K562 (cell line): ENCODE data around the gene USP10. TPM values are rescaled to one million over a fixed set of nuclear protein-coding genes. Genes with fewer than 3 reads are reported as not detected.
A peak's percentile ranks its signal among the peaks of the same experiment; 100 is the strongest.

Source experiments
- ATAC-seq: fragments of 200-7000 bp; cut with Tn5 transposase; 3 replicates; pipeline ENCODE4 v1.9.1; 2020; ENCODE audit warnings: moderate library complexity
- BruUV-seq: library from RNA; stranded (reverse); fragments of 400-500 nt; replicated peaks from 2 replicates; lab custom pipeline; 2021; lab: Mats Ljungman, UMichigan
- CTCF ChIA-PET: fragments of 300-600 bp; formaldehyde crosslinking; extraction: SDS; loops from one replicate; lab custom pipeline; 2021; ENCODE audit warnings: low intra/inter-chr PET ratio; lab: Yijun Ruan, JAX
- POLR2A ChIA-PET: fragments of 300-600, 350-650 bp; sonication (Branson Sonifier 250); formaldehyde crosslinking; extraction: SDS; loops from one replicate; lab custom pipeline; 2021; ENCODE audit warnings: antibody characterized with exemption, inconsistent platforms; lab: Yijun Ruan, JAX
- DNase-seq, 4 experiments: peaks; one replicate each; pipeline versions ENCODE4 v3.0.0 to v3.0.0-alpha.2; 2011 to 2018; ENCODE audit warnings: low spot score in 3 of 4, mixed read lengths in 3 of 4; ENCODE audit errors: extremely low read depth in 1 of 4
- FAIRE-seq: peaks from 2 replicates; lab custom pipeline; 2011; peaks lifted over from hg19 to GRCh38; lab: Jason Lieb, UNC
- H2AFZ ChIP-seq: 2 replicates; pipeline ENCODE4 v1.6.0; 2011; ENCODE audit warnings: low read depth, low read length, control low read depth, inconsistent platforms
- H3K27ac ChIP-seq: fragments of 200-600 bp; 3 replicates; pipeline ENCODE4 v1.8.0; 2011; ENCODE audit warnings: low read depth, mild to moderate bottlenecking, control low read depth, inconsistent platforms, low read length, moderate library complexity, mixed read lengths; ENCODE audit errors: extremely low read depth
- H3K27me3 ChIP-seq, 2 experiments: fragments of 300-600 bp in 1 of 2; 2 replicates in 1 of 2; 3 replicates in 1 of 2; pipeline versions ENCODE4 v1.6.0 to v1.8.0; 2011; ENCODE audit warnings: inconsistent platforms in 2 of 2, low read length in 2 of 2, mild to moderate bottlenecking in 1 of 2, mixed read lengths in 1 of 2, moderate library complexity in 1 of 2; ENCODE audit not compliant: control insufficient read depth in 2 of 2, insufficient read depth in 2 of 2
- H3K36me3 ChIP-seq: fragments of 300-600 bp; 3 replicates; pipeline ENCODE4 v1.8.0; 2011; ENCODE audit warnings: mild to moderate bottlenecking, low read length, inconsistent platforms; ENCODE audit not compliant: control insufficient read depth, insufficient read depth
- H3K4me1 ChIP-seq, 2 experiments: fragments of 200-600 bp in 1 of 2; replicated peaks in 1 of 2; 2 replicates in 1 of 2; 3 replicates in 1 of 2; pipeline versions ENCODE4 v1.5.1 to v1.8.0; 2011; ENCODE audit warnings: inconsistent platforms in 2 of 2, low read length in 2 of 2, mild to moderate bottlenecking in 1 of 2, mixed read lengths in 1 of 2, moderate library complexity in 1 of 2; ENCODE audit not compliant: control insufficient read depth in 2 of 2, insufficient read depth in 2 of 2
- H3K4me2 ChIP-seq: 2 replicates; pipeline ENCODE4 v1.6.1; 2011; ENCODE audit warnings: low read length, control low read depth, inconsistent platforms, mixed read lengths; ENCODE audit not compliant: insufficient read depth
- H3K4me3 ChIP-seq: fragments of 200-600 bp; sonication (generic), shearing (Covaris generic); 2 replicates; pipeline ENCODE4 v1.5.1; 2016; ENCODE audit warnings: control low read depth, inconsistent platforms
- H3K79me2 ChIP-seq: fragments of 200-600 bp; 3 replicates; pipeline ENCODE4 v1.8.0; 2011; ENCODE audit warnings: low read length, inconsistent platforms; ENCODE audit not compliant: control insufficient read depth, insufficient read depth
- H3K9ac ChIP-seq, 2 experiments: 2 replicates each; pipeline versions ENCODE4 v1.6.0 to v1.6.1; 2011; ENCODE audit warnings: low read depth in 2 of 2, low read length in 2 of 2, control low read depth in 1 of 2, inconsistent platforms in 1 of 2, mild to moderate bottlenecking in 1 of 2, mixed read lengths in 1 of 2; ENCODE audit not compliant: insufficient read depth in 1 of 2
- H3K9me1 ChIP-seq: one replicate; pipeline ENCODE4 v1.6.0; 2011; ENCODE audit warnings: inconsistent platforms, mild to moderate bottlenecking, low read length, moderate library complexity; ENCODE audit not compliant: control insufficient read depth, insufficient read depth
- H3K9me3 ChIP-seq: replicated peaks from 2 replicates; pipeline ENCODE4 v1.5.1; 2011; ENCODE audit warnings: low read depth, low read length, inconsistent platforms; ENCODE audit not compliant: control insufficient read depth, insufficient read depth
- H4K20me1 ChIP-seq: replicated peaks from 2 replicates; pipeline ENCODE4 v1.6.1; 2011; ENCODE audit warnings: low read length, inconsistent platforms, mixed read lengths; ENCODE audit not compliant: control insufficient read depth, insufficient read depth
- ADNP ChIP-seq: fragments of 200-800 bp; sonication (Bioruptor generic); IDR thresholded peaks from 2 replicates; pipeline ENCODE4 v1.6.1; 2016; ENCODE audit warnings: missing genetic modification characterization, missing compliant biosample characterization
- BCOR ChIP-seq: fragments of 450-650 bp; IDR thresholded peaks from 2 replicates; pipeline ENCODE4 v1.6.1; 2016
- BRCA1 ChIP-seq, 2 experiments: fragments of 450-650 bp in 1 of 2; sonication (generic) in 1 of 2; formaldehyde crosslinking in 1 of 2; IDR thresholded peaks; 2 replicates each; pipeline versions ENCODE4 v1.5.0 to v1.6.1; 2017 to 2020; ENCODE audit warnings: mild to moderate bottlenecking in 1 of 2, missing genetic modification reagents in 1 of 2
- CBX3 ChIP-seq, 2 experiments: IDR thresholded peaks; 1 replicate in 1 of 2; 2 replicates in 1 of 2; pipeline ENCODE4 v1.6.1; 2012; ENCODE audit warnings: inconsistent platforms in 2 of 2, low read length in 2 of 2, borderline replicate concordance in 1 of 2, control low read depth in 1 of 2
- FOXA1 ChIP-seq: fragments of 450-650 bp; IDR thresholded peaks from 2 replicates; pipeline ENCODE4 v1.6.1; 2016; ENCODE audit warnings: mild to moderate bottlenecking, borderline replicate concordance
- HBP1 ChIP-seq: fragments of 450-650 bp; formaldehyde crosslinking; IDR thresholded peaks from 2 replicates; pipeline ENCODE4 v1.4.0; 2022; ENCODE audit warnings: missing genetic modification characterization
- KDM1A ChIP-seq, 2 experiments: fragments of 450-650 bp; IDR thresholded peaks; 2 replicates each; pipeline ENCODE4 v1.6.1; 2016; ENCODE audit warnings: mild to moderate bottlenecking in 2 of 2
- PML ChIP-seq: IDR thresholded peaks from 2 replicates; pipeline ENCODE4 v1.6.1; 2012; ENCODE audit warnings: low read length, inconsistent platforms
- POU5F1 ChIP-seq: fragments of 150-350 bp; IDR thresholded peaks from 2 replicates; pipeline ENCODE4 v1.6.1; 2014; ENCODE audit warnings: borderline replicate concordance, low read length, low read depth, mild to moderate bottlenecking; ENCODE audit not compliant: partially characterized antibody
- RBM25 ChIP-seq: fragments of 200-400 bp; formaldehyde crosslinking; IDR thresholded peaks from 2 replicates; pipeline ENCODE4 v1.6.1; 2018; ENCODE audit warnings: low read length, low read depth, moderate library complexity; ENCODE audit not compliant: severe bottlenecking
- SMARCA5 ChIP-seq: fragments of 450-650 bp; IDR thresholded peaks from 2 replicates; pipeline ENCODE4 v1.6.1; 2016
- TEAD1 ChIP-seq, 2 experiments: fragments of 450-650 bp in 1 of 2; sonication (generic) in 1 of 2; formaldehyde crosslinking; IDR thresholded peaks; 2 replicates each; pipeline versions ENCODE4 v1.4.0 to v1.8.0; 2020 to 2022; ENCODE audit warnings: mild to moderate bottlenecking in 2 of 2, missing genetic modification reagents in 1 of 2
- ZFP36 ChIP-seq: fragments of 150-350 bp; IDR thresholded peaks from 2 replicates; pipeline ENCODE4 v1.6.1; 2018; ENCODE audit warnings: low read length, low read depth; ENCODE audit not compliant: partially characterized antibody
- WGBS: fragments of 100-300 bp; shearing (Covaris generic); methylation state at CpG from one replicate; pipeline ENCODE4 v1.1.6; 2016; ENCODE audit warnings: low coverage, mixed read lengths; ENCODE audit not compliant: insufficient coverage; ENCODE audit errors: missing lambda C conversion rate; 5-methylcytosine and 5-hydroxymethylcytosine counted together
- in situ Hi-C: fragments of 300-500 bp; cut with MboI; formaldehyde crosslinking; loops from 4 replicates; pipeline ENCODE4 v1.15.0; 2018; ENCODE audit warnings: inconsistent platforms, mixed read lengths
- intact Hi-C: fragments of 100-400 bp; cut with micrococcal nuclease; formaldehyde crosslinking; loops from 2 replicates; pipeline ENCODE4 v1.14.2; 2022
- polyA plus RNA-seq, 8 experiments: library from polyadenylated mRNA; depleted of rRNA in 4 of 8; stranded (reverse) in 5 of 8; unstranded in 3 of 8; fragments of >200 nt; fragmentation: Nextera tagmentation in 2 of 8; fragmentation: Illumina TruSeq in 1 of 8; extraction: Ambion mirVana in 2 of 8; extraction: Trizol in 1 of 8; gene quantifications; 2 replicates each; pipeline versions ENCODE4 v1.2.1 to v1.2.3, GENCODE V29; 2011 to 2014; ENCODE audit warnings: inconsistent platforms in 1 of 8, missing spikeins in 1 of 8
- total RNA-seq, 7 experiments: library from RNA; depleted of rRNA in 6 of 7; stranded (reverse); fragments of >200 nt in 6 of 7; fragmentation: Illumina TruSeq in 2 of 7; extraction: Trizol in 2 of 7; gene quantifications; 2 replicates each; pipeline versions ENCODE4 v1.2.1 to v1.2.3, GENCODE V29; 2011 to 2021; ENCODE audit warnings: low replicate concordance in 1 of 7
- TF ChIP-seq, protein P1 (sequence below): fragments of 250-450 bp; sonication (Bioruptor Pico); IDR thresholded peaks from 2 replicates; pipeline ENCODE4 v1.8.0; 2021; ENCODE audit warnings: moderate library complexity, mild to moderate bottlenecking, inconsistent platforms

Gene USP10
- total and polyA plus RNA-seq, 9 of the 15 experiments (the other 6 are each of a cell fraction or from before 2014, with no cell fraction given), result 61.7 to 197 (median 116) TPM

DNA sequence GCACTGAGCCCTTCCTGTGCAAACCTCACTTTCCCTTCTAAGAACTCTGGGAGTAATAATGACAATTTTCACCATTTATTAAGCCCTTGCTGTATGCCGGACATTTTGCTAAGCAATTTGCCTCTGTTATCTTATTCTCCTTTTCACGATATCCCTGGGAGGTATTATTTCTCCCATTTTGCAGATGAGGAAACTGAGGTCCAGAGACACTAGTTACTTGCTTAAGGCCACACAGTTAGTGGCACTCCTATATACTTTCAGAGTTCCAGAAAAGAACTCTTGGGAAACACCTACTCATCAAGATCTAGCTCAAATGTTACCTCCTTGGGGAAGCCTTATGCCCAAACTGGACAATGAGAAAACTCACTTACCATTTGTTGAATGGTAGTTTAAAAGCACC is 4.8 kb upstream of the USP10 start:
- CTCF ChIA-PET, result no interaction called here
- in situ Hi-C loops, result no loop called here
- intact Hi-C loops, result no loop called here
- no peak overlapping the region for H3K4me2 ChIP-seq
- H3K4me1 ChIP-seq, result peaks cover 7 to 25% of the 10 kb centered on the region in 2 experiments; a peak in 4 of 5 replicates
- FAIRE-seq (no peak), DNase-seq (no peak), ATAC-seq (no peak)
- no peak overlapping the region for H2AFZ ChIP-seq
- TF ChIP-seq RBM25 (peak; percentile 96), FOXA1 (no peak), POU5F1 (no peak), BCOR (peak; percentile 89), BRCA1 (IDR thresholded peaks at IDR 0.05) (no peak), BRCA1 (CRISPR knock-in tag; IDR thresholded peaks at IDR 0.05) (no peak), PML (no peak), KDM1A (IDR thresholded peaks at IDR 0.05) (peak; percentile 63 to 72), ZFP36 (no peak), CBX3 (IDR thresholded peaks at IDR 0.05; ENCODE audit: borderline replicate concordance in 1 of 2, low read length in 2 of 2) (0 out of 3 replicates have a peak, but pooled peaks of 1 of the 2 experiments have one; percentile 17), HBP1 (CRISPR knock-in tag) (no peak), ADNP (tag) (peak; percentile 81), TEAD1 (CRISPR knock-in tag; IDR thresholded peaks at IDR 0.05) (no peak), SMARCA5 (peak; percentile 64; the same call in 1 of the 2 replicates)
- TF ChIP-seq, protein P1, sequence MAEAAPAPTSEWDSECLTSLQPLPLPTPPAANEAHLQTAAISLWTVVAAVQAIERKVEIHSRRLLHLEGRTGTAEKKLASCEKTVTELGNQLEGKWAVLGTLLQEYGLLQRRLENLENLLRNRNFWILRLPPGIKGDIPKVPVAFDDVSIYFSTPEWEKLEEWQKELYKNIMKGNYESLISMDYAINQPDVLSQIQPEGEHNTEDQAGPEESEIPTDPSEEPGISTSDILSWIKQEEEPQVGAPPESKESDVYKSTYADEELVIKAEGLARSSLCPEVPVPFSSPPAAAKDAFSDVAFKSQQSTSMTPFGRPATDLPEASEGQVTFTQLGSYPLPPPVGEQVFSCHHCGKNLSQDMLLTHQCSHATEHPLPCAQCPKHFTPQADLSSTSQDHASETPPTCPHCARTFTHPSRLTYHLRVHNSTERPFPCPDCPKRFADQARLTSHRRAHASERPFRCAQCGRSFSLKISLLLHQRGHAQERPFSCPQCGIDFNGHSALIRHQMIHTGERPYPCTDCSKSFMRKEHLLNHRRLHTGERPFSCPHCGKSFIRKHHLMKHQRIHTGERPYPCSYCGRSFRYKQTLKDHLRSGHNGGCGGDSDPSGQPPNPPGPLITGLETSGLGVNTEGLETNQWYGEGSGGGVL (CRISPR knock-in tag), result no peak
- BruUV-seq, result no TSS peak
- no peak overlapping the region for H3K4me3 ChIP-seq
- POLR2A ChIA-PET, result interaction anchor here (0.7 to 1.5 kb wide), 5 partner anchors 14 to 32 kb away, joined by 3 to 5 read pairs (median 4); no protein-coding TSS in a partner anchor
- no peaks in the 10 kb centered on the region for H3K36me3 ChIP-seq
- H3K9me3 ChIP-seq, result no peaks in the 10 kb centered on the region
- no peaks in the 10 kb centered on the region for H3K9me1 ChIP-seq
- H4K20me1 ChIP-seq, result no peaks in the 10 kb centered on the region
- no peak overlapping the region for H3K27ac ChIP-seq
- H3K79me2 ChIP-seq, result peaks cover 9% of the 10 kb centered on the region
- no peak overlapping the region for H3K9ac ChIP-seq
- WGBS, result 48% methylated on average over 2 of the region's 2 CpGs
- no peaks in the 10 kb centered on the region for H3K27me3 ChIP-seq
